ENCODE measurements around the gene TLCD3B. TPM values are rescaled to one million over a fixed set of nuclear protein-coding genes. Genes with fewer than 3 reads are reported as not detected.

TLCD3B gene
- total RNA-seq, 1 experiment from 2014 or later: 0.47 TPM

DNA sequence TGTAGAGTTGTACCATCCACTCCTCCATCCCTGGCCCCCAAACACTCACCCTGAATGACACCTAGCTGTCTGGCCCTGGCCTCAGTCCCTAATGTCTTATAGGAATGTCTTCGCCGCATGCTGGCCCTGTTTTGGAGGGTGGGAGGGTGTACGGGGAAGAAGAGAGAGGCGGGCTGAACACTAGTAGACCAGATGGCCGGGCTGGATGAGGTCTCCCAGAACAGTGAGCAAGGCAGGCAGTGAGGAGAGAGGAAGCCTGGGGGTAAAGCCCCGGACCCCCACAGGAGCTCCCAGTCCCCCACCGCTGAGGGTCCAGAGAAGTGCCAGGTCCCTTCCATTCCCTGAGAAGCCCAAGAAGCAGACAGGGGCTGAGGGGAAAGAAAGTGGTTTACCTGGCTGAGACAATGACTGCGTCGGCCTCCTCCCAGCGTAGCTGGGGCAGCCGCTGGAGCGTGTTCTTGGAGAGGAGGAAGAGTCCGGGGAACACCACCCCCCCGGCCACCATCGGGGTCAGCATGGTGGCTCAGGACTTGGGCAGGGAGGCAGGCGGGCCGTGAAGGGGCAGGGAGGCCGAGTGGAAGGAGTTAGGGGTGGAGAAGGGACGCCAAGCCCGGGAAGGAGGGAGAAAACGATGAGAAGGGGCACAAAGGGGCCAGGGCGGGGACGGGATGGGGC lies 923 bp downstream of the TLCD3B start:
- no peaks in the 10 kb centered on the region for H3K4me1 ChIP-seq (ENCODE audit: insufficient read depth, low read length)
- no TSS peak for BruUV-seq (replicated peaks)
- H4K20me1 ChIP-seq (ENCODE audit: low read length): no peaks in the 10 kb centered on the region
- H3K9me2 ChIP-seq (replicated peaks; ENCODE audit: low read length): no peaks in the 10 kb centered on the region
- H3K9me3 ChIP-seq (ENCODE audit: low read length): no peaks in the 10 kb centered on the region
- DNase-seq: no peak
- no peaks in the 10 kb centered on the region; the same call in 1 of the 2 replicates for H3K36me3 ChIP-seq (ENCODE audit: low read depth, low read length)
- TF ChIP-seq, protein P1, sequence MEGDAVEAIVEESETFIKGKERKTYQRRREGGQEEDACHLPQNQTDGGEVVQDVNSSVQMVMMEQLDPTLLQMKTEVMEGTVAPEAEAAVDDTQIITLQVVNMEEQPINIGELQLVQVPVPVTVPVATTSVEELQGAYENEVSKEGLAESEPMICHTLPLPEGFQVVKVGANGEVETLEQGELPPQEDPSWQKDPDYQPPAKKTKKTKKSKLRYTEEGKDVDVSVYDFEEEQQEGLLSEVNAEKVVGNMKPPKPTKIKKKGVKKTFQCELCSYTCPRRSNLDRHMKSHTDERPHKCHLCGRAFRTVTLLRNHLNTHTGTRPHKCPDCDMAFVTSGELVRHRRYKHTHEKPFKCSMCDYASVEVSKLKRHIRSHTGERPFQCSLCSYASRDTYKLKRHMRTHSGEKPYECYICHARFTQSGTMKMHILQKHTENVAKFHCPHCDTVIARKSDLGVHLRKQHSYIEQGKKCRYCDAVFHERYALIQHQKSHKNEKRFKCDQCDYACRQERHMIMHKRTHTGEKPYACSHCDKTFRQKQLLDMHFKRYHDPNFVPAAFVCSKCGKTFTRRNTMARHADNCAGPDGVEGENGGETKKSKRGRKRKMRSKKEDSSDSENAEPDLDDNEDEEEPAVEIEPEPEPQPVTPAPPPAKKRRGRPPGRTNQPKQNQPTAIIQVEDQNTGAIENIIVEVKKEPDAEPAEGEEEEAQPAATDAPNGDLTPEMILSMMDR (conservative IDR thresholded peaks at IDR 0.05; ENCODE audit: low read depth, low read length): no peak
- TF ChIP-seq EZH2 (IDR thresholded peaks at IDR 0.05; ENCODE audit: low read length, unreplicated experiment) (no peak), EZH2phosphoT487 (IDR thresholded peaks at IDR 0.05; ENCODE audit: borderline replicate concordance, low read length) (no peak)
- intact Hi-C loops (cut with micrococcal nuclease): no loop called here
- no peaks in the 10 kb centered on the region for H3K79me2 ChIP-seq (ENCODE audit: low read length)
- ChIA-PET POLR2A (ENCODE audit: unreplicated experiment) (no interaction called here), CTCF (no interaction called here)
- H3K4me3 ChIP-seq (ENCODE audit: low read length): no peak overlapping the region
- no peak overlapping the region for H3K4me2 ChIP-seq (ENCODE audit: low read length)
- H3K27me3 ChIP-seq (ENCODE audit: low read length): no peaks in the 10 kb centered on the region
- H3F3A ChIP-seq (ENCODE audit: low read length, unreplicated experiment): no peaks in the 10 kb centered on the region
- no peak overlapping the region for H3K27ac ChIP-seq (ENCODE audit: low read length)
- ATAC-seq: no peak
- no peak overlapping the region for H2AFZ ChIP-seq (ENCODE audit: low read length)
- no peak overlapping the region for H3K9ac ChIP-seq (ENCODE audit: low read length)

DNA sequence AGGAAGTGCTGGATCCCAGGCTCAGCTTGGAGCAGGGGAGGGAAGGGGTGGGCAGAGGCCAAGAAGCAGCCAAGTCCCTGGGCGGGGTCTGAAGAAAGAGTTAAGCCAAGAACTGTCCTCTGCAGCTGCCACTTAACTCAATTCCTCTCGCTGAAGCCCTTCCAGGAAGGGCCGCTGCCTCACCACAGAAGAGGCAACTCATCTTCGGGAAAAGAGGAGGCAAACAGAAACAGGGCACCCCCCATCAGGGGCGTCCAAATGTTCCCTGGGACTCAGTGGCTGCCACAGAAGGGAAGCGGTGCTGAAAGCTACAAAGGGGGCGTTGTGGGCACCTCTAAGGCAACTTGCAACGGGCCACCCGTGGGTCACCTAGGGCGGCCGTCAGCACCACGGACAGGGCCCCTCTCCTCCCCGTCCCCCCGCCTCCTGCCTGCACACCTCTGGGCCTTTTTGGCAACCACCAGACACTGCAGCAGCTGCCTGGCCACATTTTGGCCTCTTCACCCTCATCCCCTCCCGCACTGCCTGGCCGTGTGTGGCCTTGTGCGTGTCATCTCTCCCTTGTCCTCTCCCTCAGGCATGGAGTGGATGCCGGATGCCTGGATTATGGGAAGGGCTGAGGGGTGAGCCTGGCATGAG lies 2.5 kb downstream of the TLCD3B start:
- H3K36me3 ChIP-seq (ENCODE audit: low read depth, low read length): no peaks in the 10 kb centered on the region; the same call in 1 of the 2 replicates
- no peak overlapping the region for H3K4me3 ChIP-seq (ENCODE audit: low read length)
- H4K20me1 ChIP-seq (ENCODE audit: low read length): no peaks in the 10 kb centered on the region
- no TSS peak for BruUV-seq (replicated peaks)
- intact Hi-C loops (cut with micrococcal nuclease): no loop called here
- H3F3A ChIP-seq (ENCODE audit: low read length, unreplicated experiment): no peaks in the 10 kb centered on the region
- H3K4me2 ChIP-seq (ENCODE audit: low read length): no peak overlapping the region
- DNase-seq (no peak), ATAC-seq (no peak)
- no peaks in the 10 kb centered on the region for H3K79me2 ChIP-seq (ENCODE audit: low read length)
- H3K4me1 ChIP-seq (ENCODE audit: insufficient read depth, low read length): no peaks in the 10 kb centered on the region
- ChIA-PET CTCF (no interaction called here), POLR2A (ENCODE audit: unreplicated experiment) (no interaction called here)
- no peak overlapping the region for H3K9ac ChIP-seq (ENCODE audit: low read length)
- H3K9me2 ChIP-seq (replicated peaks; ENCODE audit: low read length): no peaks in the 10 kb centered on the region
- H3K27ac ChIP-seq (ENCODE audit: low read length): no peak overlapping the region
- no peak overlapping the region for H2AFZ ChIP-seq (ENCODE audit: low read length)
- TF ChIP-seq EZH2 (IDR thresholded peaks at IDR 0.05; ENCODE audit: low read length, unreplicated experiment) (no peak), EZH2phosphoT487 (IDR thresholded peaks at IDR 0.05; ENCODE audit: borderline replicate concordance, low read length) (no peak)
- TF ChIP-seq, protein P1 (conservative IDR thresholded peaks at IDR 0.05; ENCODE audit: low read depth, low read length): no peak
- no peaks in the 10 kb centered on the region for H3K9me3 ChIP-seq (ENCODE audit: low read length)
- H3K27me3 ChIP-seq (ENCODE audit: low read length): no peaks in the 10 kb centered on the region

Data from PC-3 (cell line).